Measurements from ENCODE around the gene ACLY.
"Not testable (repeated sequence)": the region's sequence is repeated elsewhere in the genome, so short reads cannot be mapped to it uniquely, and the experiment has no call there.

ACLY gene

GRCh38 chr17:41937970-41938954 lies 19.5 kb upstream of the ACLY start:
- no peaks in the 10 kb centered on the region for H3K9me3 Mint-ChIP-seq
- TF ChIP-seq CTCF (IDR thresholded peaks at IDR 0.05; ENCODE audit: unreplicated experiment in 3 of 3), result no peak
- H3K27ac Mint-ChIP-seq, result no peak overlapping the region
- no peak overlapping the region for H3K4me3 Mint-ChIP-seq
- H3K27me3 Mint-ChIP-seq (ENCODE audit: low read depth), result no peaks in the 10 kb centered on the region
- H3K36me3 Mint-ChIP-seq (ENCODE audit: low read depth), result no peaks in the 10 kb centered on the region
- no peaks in the 10 kb centered on the region for H3K4me1 Mint-ChIP-seq

- Mint-ChIP-seq H3K9me3 (no peaks in the 10 kb centered on the region), H3K4me3 (no peak overlapping the region), H3K36me3 (ENCODE audit: low read depth) (no peaks in the 10 kb centered on the region), H3K27ac (no peak overlapping the region), H3K27me3 (ENCODE audit: low read depth) (no peaks in the 10 kb centered on the region), H3K4me1 (no peaks in the 10 kb centered on the region)
- TF ChIP-seq CTCF (IDR thresholded peaks at IDR 0.05; ENCODE audit: unreplicated experiment in 3 of 3), result no peak
These were observed 16.9 kb upstream of the ACLY start for GRCh38 chr17:41935641-41936040.

- Mint-ChIP-seq H3K9me3 (no peaks in the 10 kb centered on the region), H3K4me3 (peak overlapping the region; percentile 40 to 65 (median 45)), H3K27ac (peak overlapping the region in 2 of 3 experiments; percentile 31 to 53), H3K4me1 (peaks cover 14% of the 10 kb centered on the region), H3K36me3 (ENCODE audit: low read depth) (no peaks in the 10 kb centered on the region), H3K27me3 (ENCODE audit: low read depth) (no peaks in the 10 kb centered on the region)
- TF ChIP-seq CTCF (IDR thresholded peaks at IDR 0.05; ENCODE audit: unreplicated experiment in 3 of 3), result no peak
These were observed 14.2 kb upstream of the ACLY start for GRCh38 chr17:41932816-41933389.

GRCh38 chr17:41931715-41932114 lies 13.0 kb upstream of the ACLY start:
- peak overlapping the region; percentile 88 to 96 (median 91) for H3K4me3 Mint-ChIP-seq
- H3K27ac Mint-ChIP-seq; H3K27me3 Mint-ChIP-seq (ENCODE audit: low read depth); H3K36me3 Mint-ChIP-seq (ENCODE audit: low read depth); H3K9me3 Mint-ChIP-seq: not testable (repeated sequence)
- H3K4me1 Mint-ChIP-seq, result peaks cover 14% of the 10 kb centered on the region

GRCh38 chr17:41930833-41931156 lies 12.0 kb upstream of the ACLY start:
- not testable (repeated sequence) for H3K9me3 Mint-ChIP-seq; H3K27me3 Mint-ChIP-seq (ENCODE audit: low read depth); H3K36me3 Mint-ChIP-seq (ENCODE audit: low read depth)
- H3K27ac Mint-ChIP-seq, result peak overlapping the region; percentile 85 to 96 (median 91)
- H3K4me3 Mint-ChIP-seq, result peak overlapping the region; percentile 88 to 96 (median 91)
- peaks cover 14% of the 10 kb centered on the region for H3K4me1 Mint-ChIP-seq

- H3K27ac Mint-ChIP-seq, result peak within 1 kb of the TSS; percentile 85 to 96 (median 91)
- TF ChIP-seq CTCF (IDR thresholded peaks at IDR 0.05; ENCODE audit: unreplicated experiment in 3 of 3), result peak; percentile 44 to 51 (median 50)
- H3K4me1 Mint-ChIP-seq, result peaks cover 14% of the 10 kb centered on the region
- H3K36me3 Mint-ChIP-seq (ENCODE audit: low read depth), result no peaks in the 10 kb centered on the region
- no peaks in the 10 kb centered on the region for H3K27me3 Mint-ChIP-seq (ENCODE audit: low read depth)
- H3K4me3 Mint-ChIP-seq, result peak within 1 kb of the TSS; percentile 88 to 96 (median 91)
- H3K9me3 Mint-ChIP-seq, result no peaks in the 10 kb centered on the region
These were observed 11.5 kb upstream of the ACLY start, which contains the start of gene ODAD4 for GRCh38 chr17:41930009-41930832. TSS of gene ODAD4 (plus strand) at chr17:41930617. CDS start at chr17:41930724, 107 bp downstream.
